B cell (primary cell): ENCODE measurements around the gene GRB10.

ENCODE experiments used
- EZH2 ChIP-seq: IDR thresholded peaks from 2 replicates; pipeline ENCODE4 v1.6.1; 2012; ENCODE audit warnings: borderline replicate concordance, low read depth, mild to moderate bottlenecking, moderate library complexity, low read length; ENCODE audit not compliant: insufficient read depth, poor library complexity, severe bottlenecking
- TF ChIP-seq, protein P1 (sequence below): fragments of 200-600 bp; IDR thresholded peaks from one replicate; pipeline ENCODE4 v1.8.0; 2022; ENCODE audit warnings: antibody characterized with exemption, mild to moderate bottlenecking

GRCh38 chr7:50656141-50656895 is 126.4 kb downstream of the GRB10 start:
- TF ChIP-seq, protein P1, sequence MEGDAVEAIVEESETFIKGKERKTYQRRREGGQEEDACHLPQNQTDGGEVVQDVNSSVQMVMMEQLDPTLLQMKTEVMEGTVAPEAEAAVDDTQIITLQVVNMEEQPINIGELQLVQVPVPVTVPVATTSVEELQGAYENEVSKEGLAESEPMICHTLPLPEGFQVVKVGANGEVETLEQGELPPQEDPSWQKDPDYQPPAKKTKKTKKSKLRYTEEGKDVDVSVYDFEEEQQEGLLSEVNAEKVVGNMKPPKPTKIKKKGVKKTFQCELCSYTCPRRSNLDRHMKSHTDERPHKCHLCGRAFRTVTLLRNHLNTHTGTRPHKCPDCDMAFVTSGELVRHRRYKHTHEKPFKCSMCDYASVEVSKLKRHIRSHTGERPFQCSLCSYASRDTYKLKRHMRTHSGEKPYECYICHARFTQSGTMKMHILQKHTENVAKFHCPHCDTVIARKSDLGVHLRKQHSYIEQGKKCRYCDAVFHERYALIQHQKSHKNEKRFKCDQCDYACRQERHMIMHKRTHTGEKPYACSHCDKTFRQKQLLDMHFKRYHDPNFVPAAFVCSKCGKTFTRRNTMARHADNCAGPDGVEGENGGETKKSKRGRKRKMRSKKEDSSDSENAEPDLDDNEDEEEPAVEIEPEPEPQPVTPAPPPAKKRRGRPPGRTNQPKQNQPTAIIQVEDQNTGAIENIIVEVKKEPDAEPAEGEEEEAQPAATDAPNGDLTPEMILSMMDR, result no peak
- TF ChIP-seq EZH2, result no peak
